Putamen (tissue), 1 donor: ENCODE measurements around the gene NSUN5.
"Not testable (repeated sequence)": the region's sequence is repeated elsewhere in the genome, so short reads cannot be mapped to it uniquely, and the experiment has no call there.

ENCODE experiments used
- DNase-seq: peaks from one replicate; pipeline ENCODE4 v3.0.0-alpha.2; 2016; ENCODE audit warnings: low spot score

The NSUN5 gene

GRCh38 chr7:73267813-73268212 lies 40.8 kb downstream of the NSUN5 start:
- not testable (repeated sequence) for DNase-seq

GRCh38 chr7:73266719-73267368 lies 41.8 kb downstream of the NSUN5 start:
- DNase-seq = not testable (repeated sequence)

DNA sequence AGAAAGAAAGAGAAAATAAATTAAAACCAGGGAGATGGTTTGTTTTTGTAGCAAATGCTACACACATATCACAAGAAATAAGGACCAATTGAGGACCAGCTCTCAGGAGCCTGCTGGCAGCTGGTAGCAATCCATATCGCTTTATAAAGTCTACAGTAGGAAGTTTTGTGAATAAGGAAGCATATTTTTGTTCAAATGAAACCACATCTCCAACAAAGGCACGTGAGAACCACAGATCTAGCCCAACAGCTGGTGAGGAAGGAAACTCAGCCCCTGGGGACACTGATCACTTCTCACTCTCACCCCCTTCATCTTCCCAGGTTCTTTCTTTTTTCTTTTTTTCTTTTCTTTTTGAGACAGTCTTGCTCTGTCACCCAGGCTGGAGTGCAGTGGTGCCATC lies 46.2 kb downstream of the NSUN5 start:
- DNase-seq = not testable (repeated sequence)
